PC-9 (cell line): Measurements from ENCODE around the gene RPL13. TPM values are rescaled to one million over a fixed set of nuclear protein-coding genes. Genes with fewer than 3 reads are reported as not detected.
"Not testable (repeated sequence)": the region's sequence is repeated elsewhere in the genome, so short reads cannot be mapped to it uniquely, and the experiment has no call there.

Experiments
- BruUV-seq: library from RNA; stranded (reverse); fragments of 400-500 nt; replicated peaks from 2 replicates; lab custom pipeline; 2021; lab: Mats Ljungman, UMichigan
- CTCF ChIA-PET: fragments of 300-600 bp; sonication (Branson Sonifier 250); formaldehyde crosslinking; loops from one replicate; lab custom pipeline; 2022; ENCODE audit warnings: antibody characterized with exemption; lab: Charles Lee
- POLR2A ChIA-PET: fragments of 300-600 bp; sonication (Branson Sonifier 250); formaldehyde crosslinking; loops from one replicate; lab custom pipeline; 2022; ENCODE audit warnings: antibody characterized with exemption; ENCODE audit not compliant: unreplicated experiment; lab: Charles Lee
- DNase-seq, 2 experiments: peaks; one replicate each; pipeline versions ENCODE4 v3.0.0 to v3.0.0-alpha.2; 2015 to 2022; ENCODE audit warnings: mixed read lengths in 1 of 2
- H2AFZ ChIP-seq: fragments of 200-600 bp; sonication (generic); 2 replicates; pipeline ENCODE4 v1.8.1; 2017; ENCODE audit warnings: antibody characterized with exemption
- H3F3A ChIP-seq: fragments of 200-600 bp; sonication (generic); 2 replicates; pipeline ENCODE4 v1.8.1; 2017; ENCODE audit warnings: antibody characterized with exemption, mild to moderate bottlenecking, low read depth; ENCODE audit not compliant: insufficient read depth
- H3K27ac ChIP-seq: fragments of 200-600 bp; sonication (generic); 2 replicates; pipeline ENCODE4 v1.6.1; 2016; ENCODE audit warnings: mixed run types
- H3K27me3 ChIP-seq: fragments of 200-600 bp; sonication (generic); 2 replicates; pipeline ENCODE4 v1.6.1; 2016; ENCODE audit warnings: low read depth, mixed run types; ENCODE audit not compliant: insufficient read depth
- H3K36me3 ChIP-seq: fragments of 200-600 bp; sonication (generic); 2 replicates; pipeline ENCODE4 v1.6.1; 2016; ENCODE audit warnings: low read depth, mixed run types
- H3K4me1 ChIP-seq: fragments of 200-600 bp; sonication (generic); replicated peaks from 2 replicates; pipeline ENCODE4 v1.6.1; 2016; ENCODE audit warnings: mixed run types; ENCODE audit not compliant: insufficient read depth
- H3K4me2 ChIP-seq: fragments of 200-600 bp; sonication (generic); 2 replicates; pipeline ENCODE4 v1.6.1; 2017; ENCODE audit warnings: mixed run types
- H3K4me3 ChIP-seq: fragments of 200-600 bp; sonication (generic); 2 replicates; pipeline ENCODE4 v1.6.1; 2016; ENCODE audit warnings: mixed run types
- H3K79me2 ChIP-seq: fragments of 200-600 bp; sonication (generic); 2 replicates; pipeline ENCODE4 v1.6.1; 2017; ENCODE audit warnings: low read depth, mixed run types
- H3K9me2 ChIP-seq: fragments of 200-600 bp; sonication (generic); 2 replicates; pipeline ENCODE4 v1.8.1; 2017; ENCODE audit warnings: mild to moderate bottlenecking; ENCODE audit not compliant: insufficient read depth
- H3K9me3 ChIP-seq: fragments of 200-600 bp; sonication (generic); 2 replicates; pipeline ENCODE4 v1.8.1; 2016; ENCODE audit warnings: low read depth; ENCODE audit not compliant: insufficient read depth
- H4K20me1 ChIP-seq: fragments of 200-600 bp; sonication (generic); 2 replicates; pipeline ENCODE4 v1.8.1; 2017; ENCODE audit not compliant: insufficient read depth
- CTCF ChIP-seq: fragments of 200-600 bp; sonication (generic); conservative IDR thresholded peaks from 2 replicates; pipeline ENCODE4 v1.6.1; 2017; ENCODE audit warnings: mixed run types, antibody characterized with exemption, mild to moderate bottlenecking, moderate library complexity
- EZH2 ChIP-seq: fragments of 200-600 bp; sonication (generic); IDR thresholded peaks from 2 replicates; pipeline ENCODE4 v1.8.0; 2017; ENCODE audit warnings: antibody characterized with exemption, low read depth
- intact Hi-C: fragments of 100-400 bp; cut with micrococcal nuclease; formaldehyde crosslinking; loops from one replicate; pipeline ENCODE4 v1.10.0; 2022; ENCODE audit not compliant: unreplicated experiment
- total RNA-seq: library from RNA; stranded (reverse); gene quantifications from 2 replicates; pipeline ENCODE4 v1.2.3, GENCODE V29; 2021

Gene RPL13
- total RNA-seq, 1 experiment from 2014 or later, result 2,045 TPM

GRCh38 chr16:89586853-89587252, 26.4 kb downstream of the RPL13 start:
- CTCF ChIA-PET, result no interaction called here
- Histone ChIP-seq H3F3A (peaks cover 14% of the 10 kb centered on the region; the same call in 1 of the 2 replicates), H3K4me1 (peaks cover 11% of the 10 kb centered on the region), H3K4me3 (no peak overlapping the region), H3K9me2 (no peaks in the 10 kb centered on the region), H4K20me1 (no peaks in the 10 kb centered on the region), H2AFZ (no peak overlapping the region), H3K79me2 (no peaks in the 10 kb centered on the region), H3K36me3 (no peaks in the 10 kb centered on the region; the same call in 1 of the 2 replicates), H3K9me3 (no peaks in the 10 kb centered on the region), H3K4me2 (no peak overlapping the region), H3K27ac (no peak overlapping the region), H3K27me3 (no peaks in the 10 kb centered on the region)
- intact Hi-C loops, result no loop called here
- DNase-seq, result no peak
- BruUV-seq, result no TSS peak
- TF ChIP-seq CTCF (no peak), EZH2 (no peak)
- POLR2A ChIA-PET, result no interaction called here

- DNase-seq, H3K9me3 ChIP-seq, H3K36me3 ChIP-seq, intact Hi-C loops, BruUV-seq, CTCF ChIA-PET, POLR2A ChIA-PET, H3K4me2 ChIP-seq, H3K4me3 ChIP-seq, H4K20me1 ChIP-seq, H3K79me2 ChIP-seq, H3K27ac ChIP-seq, H3F3A ChIP-seq, H3K4me1 ChIP-seq, H3K27me3 ChIP-seq, H2AFZ ChIP-seq, H3K9me2 ChIP-seq: not testable (repeated sequence)
Measured at GRCh38 chr16:89587676-89588075, 27.2 kb downstream of the RPL13 start.

- H3K79me2 ChIP-seq, result no peaks in the 10 kb centered on the region
- no peak for DNase-seq
- peaks cover 11% of the 10 kb centered on the region; the same call in 1 of the 2 replicates for H3F3A ChIP-seq
- H3K27me3 ChIP-seq, result no peaks in the 10 kb centered on the region
- H3K9me3 ChIP-seq, result no peaks in the 10 kb centered on the region
- no peaks in the 10 kb centered on the region for H4K20me1 ChIP-seq
- no peak overlapping the region for H3K4me2 ChIP-seq
- H3K9me2 ChIP-seq, result no peaks in the 10 kb centered on the region
- BruUV-seq, result no TSS peak
- no peaks in the 10 kb centered on the region; the same call in 1 of the 2 replicates for H3K36me3 ChIP-seq
- no peak overlapping the region for H2AFZ ChIP-seq
- ChIA-PET POLR2A (no interaction called here), CTCF (interaction anchor here (0.7 kb wide), 1 partner anchor 26 kb away, joined by 5 read pairs; no protein-coding TSS in a partner anchor)
- TF ChIP-seq CTCF (no peak), EZH2 (no peak)
- H3K4me1 ChIP-seq, result no peaks in the 10 kb centered on the region
- intact Hi-C loops, result no loop called here
- no peak overlapping the region for H3K4me3 ChIP-seq
- H3K27ac ChIP-seq, result no peak overlapping the region
Measured at GRCh38 chr16:89588413-89589109, 28.1 kb downstream of the RPL13 start.
